ENCODE results near the gene NCKAP5L.

- TF ChIP-seq CTCF (optimal IDR thresholded peaks at IDR 0.05 in 1 of 3, IDR thresholded peaks at IDR 0.05 in 1 of 3, conservative IDR thresholded peaks at IDR 0.05 in 1 of 3; ENCODE audit: extremely low read depth in 1 of 3, insufficient read depth in 2 of 3, low read length in 3 of 3) (no peak), EZH2 (IDR thresholded peaks at IDR 0.05; ENCODE audit: low read length) (no peak)
Observed at GRCh38 chr12:49867570-49868341, 39.5 kb upstream of the NCKAP5L start.
